Gastroesophageal sphincter (tissue), 3 donors: ENCODE measurements around the gene NDUFB4.

Experiments
- CTCF ChIP-seq, 4 experiments: fragments of 200-600 bp in 2 of 4; fragments of 450-650 bp in 2 of 4; sonication (generic) in 1 of 4; IDR thresholded peaks; one replicate each; pipeline ENCODE4 v1.5.1; 2017 to 2019; ENCODE audit warnings: antibody characterized with exemption in 4 of 4, mild to moderate bottlenecking in 2 of 4, moderate library complexity in 2 of 4
- EP300 ChIP-seq: sonication (generic); formaldehyde crosslinking; IDR thresholded peaks from one replicate; pipeline ENCODE4 v1.6.1; 2017; ENCODE audit warnings: antibody characterized with exemption, mild to moderate bottlenecking
- POLR2A ChIP-seq, 2 donors: fragments of 450-650 bp; IDR thresholded peaks; one replicate each; pipeline ENCODE4 v1.6.1; 2017; ENCODE audit warnings: antibody characterized with exemption in 2 of 2, mild to moderate bottlenecking in 2 of 2, moderate library complexity in 1 of 2
- POLR2AphosphoS5 ChIP-seq: sonication (generic); formaldehyde crosslinking; IDR thresholded peaks from one replicate; pipeline ENCODE4 v1.6.1; 2017; ENCODE audit warnings: antibody characterized with exemption

GRCh38 chr3:120650311-120650710 is 54.2 kb downstream of the NDUFB4 start:
- TF ChIP-seq CTCF (IDR thresholded peaks at IDR 0.05) (no peak), EP300 (no peak), POLR2A (IDR thresholded peaks at IDR 0.05) (no peak), POLR2AphosphoS5 (no peak)
